IPS-18a (cell line): ENCODE results near the gene FHIT.
"Not testable (repeated sequence)": the region's sequence is repeated elsewhere in the genome, so short reads cannot be mapped to it uniquely, and the experiment has no call there.

Experiments
- H3K27ac ChIP-seq: one replicate; pipeline ENCODE4 v1.5.1; 2013; ENCODE audit warnings: low read length
- H3K27me3 ChIP-seq: one replicate; pipeline ENCODE4 v1.6.1; 2013; ENCODE audit warnings: mild to moderate bottlenecking, low read length; ENCODE audit not compliant: control insufficient read depth, insufficient read depth
- H3K36me3 ChIP-seq: one replicate; pipeline ENCODE4 v1.6.1; 2013; ENCODE audit warnings: low read depth, low read length; ENCODE audit not compliant: control insufficient read depth
- H3K4me1 ChIP-seq: one replicate; pipeline ENCODE4 v1.6.1; 2013; ENCODE audit warnings: low read depth, low read length; ENCODE audit not compliant: control insufficient read depth
- H3K4me3 ChIP-seq: one replicate; pipeline ENCODE4 v1.5.1; 2013; ENCODE audit warnings: low read length
- H3K9ac ChIP-seq: one replicate; pipeline ENCODE4 v1.6.1; 2013; ENCODE audit warnings: mild to moderate bottlenecking, low read length, moderate library complexity
- H3K9me3 ChIP-seq: one replicate; pipeline ENCODE4 v1.6.1; 2013; ENCODE audit warnings: low read depth, low read length; ENCODE audit not compliant: control insufficient read depth

FHIT gene

DNA sequence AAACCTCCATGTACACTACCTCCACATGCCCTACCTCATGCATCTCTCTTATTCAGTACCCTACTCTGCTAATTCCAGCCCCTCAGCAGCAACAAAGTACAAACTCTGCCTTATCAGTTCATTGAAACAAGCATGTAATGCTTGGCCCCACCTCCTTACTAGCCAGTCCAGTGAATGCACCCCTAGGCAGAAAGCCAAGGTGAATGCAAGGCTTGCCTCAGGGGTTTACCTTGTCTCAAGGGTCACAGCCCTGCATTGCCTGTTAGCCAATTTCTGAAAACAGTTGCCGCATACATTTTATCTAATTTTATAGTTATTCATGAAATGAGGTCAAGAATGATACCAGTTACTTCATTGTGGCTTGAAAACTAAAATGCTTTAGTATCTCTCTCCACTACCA is 576.4 kb downstream of the FHIT start:
- no peak overlapping the region for H3K9ac ChIP-seq
- no peaks in the 10 kb centered on the region for H3K27me3 ChIP-seq
- no peaks in the 10 kb centered on the region for H3K9me3 ChIP-seq
- no peak overlapping the region for H3K4me3 ChIP-seq
- peaks cover 20% of the 10 kb centered on the region for H3K4me1 ChIP-seq
- H3K27ac ChIP-seq, result no peak overlapping the region
- no peaks in the 10 kb centered on the region for H3K36me3 ChIP-seq

DNA sequence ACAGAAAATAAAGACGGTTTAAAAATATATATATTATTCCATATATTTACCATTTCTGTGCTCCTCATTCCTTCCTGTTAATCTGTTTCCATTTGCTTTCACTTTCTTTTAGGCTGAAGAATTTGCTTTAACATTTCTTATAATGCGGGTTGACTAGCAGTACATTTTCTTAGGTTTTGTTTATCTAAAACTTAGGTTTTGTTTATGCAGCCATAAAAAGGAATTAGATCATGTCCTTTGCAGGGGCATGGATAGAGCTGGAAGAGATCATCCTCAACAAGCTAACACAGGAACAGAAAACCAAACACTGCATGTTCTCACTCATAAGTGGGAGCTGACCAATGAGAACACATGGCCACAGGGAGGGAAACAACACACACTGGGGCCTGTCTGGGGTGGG is 578.1 kb downstream of the FHIT start:
- H3K9ac ChIP-seq, result no peak overlapping the region
- H3K4me3 ChIP-seq, result no peak overlapping the region
- H3K4me1 ChIP-seq, result peaks cover 24% of the 10 kb centered on the region
- no peaks in the 10 kb centered on the region for H3K27me3 ChIP-seq
- no peak overlapping the region for H3K27ac ChIP-seq
- no peaks in the 10 kb centered on the region for H3K36me3 ChIP-seq
- H3K9me3 ChIP-seq, result no peaks in the 10 kb centered on the region

GRCh38 chr3:60672337-60672736 is 578.9 kb downstream of the FHIT start:
- not testable (repeated sequence) for H3K4me3 ChIP-seq, H3K27ac ChIP-seq, H3K9ac ChIP-seq, H3K36me3 ChIP-seq, H3K27me3 ChIP-seq, H3K9me3 ChIP-seq
- peaks cover 24% of the 10 kb centered on the region for H3K4me1 ChIP-seq

DNA sequence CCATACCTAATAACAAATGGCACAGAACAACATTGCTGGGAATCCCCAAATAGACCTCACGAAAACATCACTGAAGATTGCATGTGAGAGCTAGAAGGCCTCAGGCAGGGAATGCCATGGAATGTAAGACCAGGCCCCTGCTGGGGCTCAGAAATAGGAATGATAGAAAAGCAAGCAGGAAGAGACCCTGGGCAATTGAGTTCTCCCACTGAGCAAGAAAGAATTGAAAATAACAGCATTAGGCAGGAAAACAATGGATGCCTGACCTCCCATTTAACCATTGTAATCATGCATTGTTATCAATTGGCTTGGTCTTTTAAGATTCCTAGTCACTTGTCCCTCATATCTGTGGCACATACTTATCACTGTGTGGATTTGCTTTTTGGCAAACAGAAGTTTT is 581.6 kb downstream of the FHIT start:
- Histone ChIP-seq H3K9ac (no peak overlapping the region), H3K4me1 (peaks cover 24% of the 10 kb centered on the region), H3K4me3 (no peak overlapping the region), H3K36me3 (no peaks in the 10 kb centered on the region), H3K27ac (peak overlapping the region; percentile 44), H3K9me3 (no peaks in the 10 kb centered on the region), H3K27me3 (no peaks in the 10 kb centered on the region)

GRCh38 chr3:60660026-60660425 is 591.2 kb downstream of the FHIT start:
- H3K27ac ChIP-seq, result no peak overlapping the region
- no peaks in the 10 kb centered on the region for H3K36me3 ChIP-seq

DNA sequence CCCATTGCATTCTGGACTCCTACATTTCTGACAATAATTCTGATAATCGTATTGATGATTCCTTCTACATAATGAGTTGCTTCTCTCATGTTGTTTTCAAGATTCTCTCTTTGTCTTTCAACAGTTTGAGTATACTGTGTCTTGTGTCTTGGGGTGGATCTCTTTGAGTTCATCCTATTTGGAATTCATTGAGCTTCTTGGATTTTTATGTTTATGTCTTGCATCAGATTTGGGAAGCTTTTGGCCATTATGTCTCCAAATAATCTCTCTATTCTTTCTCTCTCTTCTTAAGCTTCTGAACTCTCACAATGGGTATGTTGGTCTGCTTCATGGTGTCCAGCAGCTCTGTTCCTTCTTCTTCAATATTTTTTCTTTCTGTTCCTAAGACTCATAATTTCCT is 592.2 kb downstream of the FHIT start:
- no peaks in the 10 kb centered on the region for H3K27me3 ChIP-seq
- H3K4me1 ChIP-seq, result peaks cover 5% of the 10 kb centered on the region
- no peak overlapping the region for H3K9ac ChIP-seq
- H3K36me3 ChIP-seq, result no peaks in the 10 kb centered on the region
- H3K27ac ChIP-seq, result no peak overlapping the region
- peaks cover 12% of the 10 kb centered on the region for H3K9me3 ChIP-seq
- no peak overlapping the region for H3K4me3 ChIP-seq

More at GRCh38 chr3:60660026-60660425, 591.2 kb downstream of the FHIT start:
- Histone ChIP-seq H3K9ac (no peak overlapping the region), H3K4me1 (peaks cover 5% of the 10 kb centered on the region), H3K9me3 (peaks cover 12% of the 10 kb centered on the region), H3K27me3 (no peaks in the 10 kb centered on the region), H3K4me3 (no peak overlapping the region)

DNA sequence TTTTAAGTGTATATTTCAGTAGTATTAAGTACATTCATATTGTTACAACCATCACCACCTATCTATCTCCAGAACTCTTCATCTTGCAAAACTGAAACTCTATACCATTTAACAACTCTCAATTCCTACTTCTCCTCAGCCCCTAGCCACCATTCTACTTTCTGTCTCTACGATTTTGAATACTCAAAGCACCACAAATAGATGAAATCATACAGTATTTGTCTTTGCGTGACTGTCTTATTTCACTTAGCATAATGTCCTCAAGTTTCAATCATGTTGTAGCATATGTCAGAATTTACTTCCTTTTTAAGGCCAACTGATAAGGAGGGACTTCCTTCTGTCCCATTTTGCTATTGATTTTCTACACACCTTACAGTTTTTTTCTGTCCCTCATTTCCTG is 593.3 kb downstream of the FHIT start:
- Histone ChIP-seq H3K9me3 (peaks cover 7% of the 10 kb centered on the region), H3K9ac (no peak overlapping the region), H3K4me3 (no peak overlapping the region), H3K36me3 (no peaks in the 10 kb centered on the region), H3K27ac (no peak overlapping the region), H3K4me1 (peaks cover 5% of the 10 kb centered on the region), H3K27me3 (no peaks in the 10 kb centered on the region)

- no peaks in the 10 kb centered on the region for H3K36me3 ChIP-seq
- no peak overlapping the region for H3K9ac ChIP-seq
- no peaks in the 10 kb centered on the region for H3K4me1 ChIP-seq
- H3K4me3 ChIP-seq, result no peak overlapping the region
- no peaks in the 10 kb centered on the region for H3K9me3 ChIP-seq
- H3K27me3 ChIP-seq, result no peaks in the 10 kb centered on the region
- H3K27ac ChIP-seq, result no peak overlapping the region
Observed at GRCh38 chr3:60652829-60653228, 598.4 kb downstream of the FHIT start.

GRCh38 chr3:60651799-60652198 is 599.5 kb downstream of the FHIT start:
- Histone ChIP-seq H3K27ac (no peak overlapping the region), H3K9me3 (no peaks in the 10 kb centered on the region), H3K27me3 (no peaks in the 10 kb centered on the region), H3K4me3 (no peak overlapping the region), H3K4me1 (no peaks in the 10 kb centered on the region), H3K9ac (no peak overlapping the region), H3K36me3 (no peaks in the 10 kb centered on the region)

GRCh38 chr3:60650171-60650570 is 601.1 kb downstream of the FHIT start:
- Histone ChIP-seq H3K9ac (no peak overlapping the region), H3K4me1 (no peaks in the 10 kb centered on the region)

GRCh38 chr3:60645801-60646200 is 605.5 kb downstream of the FHIT start:
- no peak overlapping the region for H3K27ac ChIP-seq
- H3K9me3 ChIP-seq, result no peaks in the 10 kb centered on the region
- H3K27me3 ChIP-seq, result no peaks in the 10 kb centered on the region
- H3K36me3 ChIP-seq, result no peaks in the 10 kb centered on the region
- H3K9ac ChIP-seq, result no peak overlapping the region
- H3K4me1 ChIP-seq, result no peaks in the 10 kb centered on the region
- H3K4me3 ChIP-seq, result no peak overlapping the region

More at GRCh38 chr3:60650171-60650570, 601.1 kb downstream of the FHIT start:
- Histone ChIP-seq H3K36me3 (no peaks in the 10 kb centered on the region), H3K9me3 (no peaks in the 10 kb centered on the region), H3K27ac (no peak overlapping the region), H3K27me3 (no peaks in the 10 kb centered on the region), H3K4me3 (no peak overlapping the region)

DNA sequence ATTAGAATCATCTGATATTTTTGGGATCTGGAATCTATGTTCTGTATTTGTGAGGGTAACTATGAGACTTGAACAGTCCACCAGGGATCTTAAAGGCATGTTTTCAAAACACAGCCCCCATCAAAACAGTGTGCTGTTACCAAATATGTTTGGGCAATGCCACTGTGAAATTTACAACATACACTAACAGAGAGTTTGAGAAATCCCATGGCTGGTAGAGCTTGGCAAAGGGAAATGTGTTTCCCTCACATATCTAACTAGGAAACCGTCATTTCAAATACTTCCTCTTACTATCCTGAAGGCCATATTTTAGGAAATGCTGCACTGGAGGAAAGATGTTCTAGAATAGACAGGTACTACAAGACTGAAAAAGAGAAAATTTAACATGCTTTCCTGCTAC is 607.4 kb downstream of the FHIT start:
- no peaks in the 10 kb centered on the region for H3K36me3 ChIP-seq
- no peaks in the 10 kb centered on the region for H3K27me3 ChIP-seq
- H3K4me3 ChIP-seq, result no peak overlapping the region
- H3K9ac ChIP-seq, result no peak overlapping the region
- H3K4me1 ChIP-seq, result no peaks in the 10 kb centered on the region
- no peaks in the 10 kb centered on the region for H3K9me3 ChIP-seq
- H3K27ac ChIP-seq, result no peak overlapping the region
